ENCODE data around the gene ZNF185.

ZNF185 gene

GRCh38 chrX:152897222-152898131 is at the start of gene ZNF185:
TSS of gene ZNF185 (plus strand) at chrX:152898067. CDS start at chrX:152914490, 16,423 bp downstream.
- DNase-seq (ENCODE audit: low read depth, low spot score): no peak

- DNase-seq (ENCODE audit: low read depth, low spot score): no peak
Observed at GRCh38 chrX:152850465-152850864, 47.4 kb upstream of the ZNF185 start.

GRCh38 chrX:152853986-152854385 is 43.9 kb upstream of the ZNF185 start:
- no peak for DNase-seq (ENCODE audit: low read depth, low spot score)

GRCh38 chrX:152861116-152861515 is 36.8 kb upstream of the ZNF185 start:
- no peak for DNase-seq (ENCODE audit: low read depth, low spot score)

GRCh38 chrX:152861826-152862225 is 36.0 kb upstream of the ZNF185 start:
- DNase-seq (ENCODE audit: low read depth, low spot score): no peak

GRCh38 chrX:152865232-152865920 is 32.5 kb upstream of the ZNF185 start:
- no peak for DNase-seq (ENCODE audit: low read depth, low spot score)

GRCh38 chrX:152866386-152866785 is 31.5 kb upstream of the ZNF185 start:
- no peak for DNase-seq (ENCODE audit: low read depth, low spot score)

- no peak for DNase-seq (ENCODE audit: low read depth, low spot score)
Observed at GRCh38 chrX:152869972-152870371, 27.9 kb upstream of the ZNF185 start.

- DNase-seq (ENCODE audit: low read depth, low spot score): no peak
Observed at GRCh38 chrX:152871260-152871659, 26.6 kb upstream of the ZNF185 start.

- no peak for DNase-seq (ENCODE audit: low read depth, low spot score)
Observed at GRCh38 chrX:152872522-152872921, 25.3 kb upstream of the ZNF185 start.

GRCh38 chrX:152873361-152873760 is 24.5 kb upstream of the ZNF185 start:
- DNase-seq (ENCODE audit: low read depth, low spot score): no peak

GRCh38 chrX:152876931-152877840 is 20.7 kb upstream of the ZNF185 start:
- DNase-seq (ENCODE audit: low read depth, low spot score): no peak

- no peak for DNase-seq (ENCODE audit: low read depth, low spot score)
Observed at GRCh38 chrX:152878976-152879755, 18.7 kb upstream of the ZNF185 start.

GRCh38 chrX:152881289-152881688 is 16.6 kb upstream of the ZNF185 start:
- DNase-seq (ENCODE audit: low read depth, low spot score): no peak

GRCh38 chrX:152884171-152884570 is 13.7 kb upstream of the ZNF185 start:
- DNase-seq (ENCODE audit: low read depth, low spot score): no peak

- no peak for DNase-seq (ENCODE audit: low read depth, low spot score)
Observed at GRCh38 chrX:152886716-152887115, 11.2 kb upstream of the ZNF185 start.

- no peak for DNase-seq (ENCODE audit: low read depth, low spot score)
Observed at GRCh38 chrX:152892499-152892898, 5.4 kb upstream of the ZNF185 start.

GRCh38 chrX:152892999-152893891 is 4.6 kb upstream of the ZNF185 start:
- DNase-seq (ENCODE audit: low read depth, low spot score): no peak

GRCh38 chrX:152893980-152894610 is 3.8 kb upstream of the ZNF185 start:
- no peak for DNase-seq (ENCODE audit: low read depth, low spot score)
